B cell (primary cell): Measurements from ENCODE around the gene APP. TPM values are rescaled to one million over a fixed set of nuclear protein-coding genes. Genes with fewer than 3 reads are reported as not detected.

Source experiments
- ATAC-seq: fragments of 200-7000 bp; cut with Tn5 transposase; one replicate; pipeline ENCODE4 v1.10.0; 2021; ENCODE audit warnings: low read depth, mild to moderate bottlenecking, moderate number of reproducible peaks, moderate library complexity
- CTCF ChIA-PET: fragments of 350-600 bp; sonication (Branson Sonifier 250); formaldehyde crosslinking; loops from one replicate; lab custom pipeline; 2021; ENCODE audit warnings: antibody characterized with exemption, inconsistent platforms; lab: Charles Lee
- POLR2A ChIA-PET: fragments of 350-600 bp; sonication (Branson Sonifier 250); formaldehyde crosslinking; loops from one replicate; lab custom pipeline; 2021; ENCODE audit warnings: antibody characterized with exemption; lab: Charles Lee
- DNase-seq: peaks from one replicate; pipeline ENCODE4 v3.0.0; 2013
- H2AFZ ChIP-seq: 2 replicates; pipeline ENCODE4 v1.6.1; 2012; ENCODE audit warnings: mild to moderate bottlenecking, low read depth, low read length; ENCODE audit not compliant: insufficient read depth, poor library complexity, severe bottlenecking
- H3K27ac ChIP-seq, 2 donors: 1 replicate in 1 of 2; 2 replicates in 1 of 2; pipeline ENCODE4 v1.5.1; 2012 to 2013; ENCODE audit warnings: low read length in 2 of 2, mild to moderate bottlenecking in 2 of 2, moderate library complexity in 1 of 2
- H3K27me3 ChIP-seq, 4 experiments: fragments of 200-600 bp in 1 of 4; sonication (generic) in 1 of 4; replicated peaks in 1 of 4; 1 replicate in 2 of 4; 2 replicates in 2 of 4; pipeline versions ENCODE4 v1.6.1 to v1.7.0; 2013 to 2016; ENCODE audit warnings: low read length in 3 of 4, mild to moderate bottlenecking in 2 of 4, mixed read lengths in 1 of 4, moderate library complexity in 1 of 4; ENCODE audit not compliant: insufficient read depth in 4 of 4, control insufficient read depth in 3 of 4; ENCODE audit errors: control extremely low read depth in 1 of 4
- H3K36me3 ChIP-seq, 2 experiments: replicated peaks in 1 of 2; 1 replicate in 1 of 2; 2 replicates in 1 of 2; pipeline versions ENCODE4 v1.6.1 to v1.7.1; 2013; ENCODE audit warnings: low read length in 1 of 2; ENCODE audit not compliant: insufficient read depth in 2 of 2, control insufficient read depth in 1 of 2; ENCODE audit errors: control extremely low read depth in 1 of 2, extremely low read depth in 1 of 2
- H3K4me1 ChIP-seq, 2 donors: fragments of 200-600 bp in 1 of 2; sonication (generic) in 1 of 2; 1 replicate in 1 of 2; 2 replicates in 1 of 2; pipeline versions ENCODE4 v1.5.1 to v1.6.1; 2013 to 2017; ENCODE audit warnings: low read length in 2 of 2; ENCODE audit not compliant: control insufficient read depth in 2 of 2, insufficient read depth in 2 of 2
- H3K4me2 ChIP-seq: replicated peaks from 2 replicates; pipeline ENCODE3; 2012; ENCODE audit warnings: mild to moderate bottlenecking, low read depth, low read length; ENCODE audit not compliant: poor library complexity, severe bottlenecking
- H3K4me3 ChIP-seq, 5 experiments: fragments of 200-600 bp in 1 of 5; sonication (generic) in 1 of 5; 1 replicate in 3 of 5; 2 replicates in 2 of 5; pipeline versions ENCODE4 v1.5.1 to v1.7.0; 2011 to 2016; ENCODE audit warnings: low read length in 4 of 5, mild to moderate bottlenecking in 4 of 5, low read depth in 2 of 5, control low read depth in 1 of 5, moderate library complexity in 1 of 5; ENCODE audit not compliant: insufficient read depth in 1 of 5; ENCODE audit errors: control extremely low read depth in 1 of 5, extremely low read depth in 1 of 5
- H3K79me2 ChIP-seq: fragments of 200-600 bp; sonication (generic); one replicate; pipeline ENCODE4 v1.6.0; 2016; ENCODE audit warnings: low read length; ENCODE audit not compliant: control insufficient read depth, insufficient read depth
- H3K9ac ChIP-seq: fragments of 200-600 bp; sonication (generic); 2 replicates; pipeline ENCODE4 v1.6.1; 2017; ENCODE audit warnings: mild to moderate bottlenecking, low read length, moderate library complexity
- H3K9me3 ChIP-seq, 3 donors: one replicate each; pipeline versions ENCODE4 v1.6.1 to v1.7.1; 2013; ENCODE audit warnings: low read length in 2 of 3; ENCODE audit not compliant: control insufficient read depth in 2 of 3, insufficient read depth in 1 of 3; ENCODE audit errors: control extremely low read depth in 1 of 3
- H4K20me1 ChIP-seq: 2 replicates; pipeline ENCODE4 v1.6.0; 2012; ENCODE audit warnings: mild to moderate bottlenecking, low read length; ENCODE audit not compliant: insufficient read depth, control insufficient read depth, poor library complexity, severe bottlenecking
- H3K27ac Mint-ChIP-seq: one replicate; pipeline ENCODE4 v1.8.0; 2021; ENCODE audit warnings: mixed read lengths
- H3K27me3 Mint-ChIP-seq: one replicate; pipeline ENCODE4 v1.8.0; 2021; ENCODE audit warnings: mixed read lengths
- H3K4me1 Mint-ChIP-seq: one replicate; pipeline ENCODE4 v1.8.0; 2021; ENCODE audit warnings: mixed read lengths
- H3K4me3 Mint-ChIP-seq: one replicate; pipeline ENCODE4 v1.8.0; 2021; ENCODE audit warnings: mixed read lengths
- H3K9me3 Mint-ChIP-seq: one replicate; pipeline ENCODE4 v1.8.0; 2022; ENCODE audit warnings: mixed read lengths; ENCODE audit not compliant: insufficient read depth
- CTCF ChIP-seq: fragments of 200-600 bp; IDR thresholded peaks from one replicate; pipeline ENCODE4 v1.8.0; 2022; ENCODE audit warnings: antibody characterized with exemption, mild to moderate bottlenecking
- EZH2 ChIP-seq: IDR thresholded peaks from 2 replicates; pipeline ENCODE4 v1.6.1; 2012; ENCODE audit warnings: borderline replicate concordance, low read depth, mild to moderate bottlenecking, moderate library complexity, low read length; ENCODE audit not compliant: insufficient read depth, poor library complexity, severe bottlenecking
- WGBS: methylation state at CpG from one replicate; pipeline ENCODE4 v1.1.5; 2013; ENCODE audit warnings: missing lambda C conversion rate; ENCODE audit not compliant: insufficient coverage; 5-methylcytosine and 5-hydroxymethylcytosine counted together
- intact Hi-C: fragments of 100-400 bp; cut with micrococcal nuclease; formaldehyde crosslinking; loops from one replicate; pipeline ENCODE4 v1.10.0; 2022
- polyA plus RNA-seq: library from polyadenylated mRNA; depleted of rRNA; stranded (reverse); fragments of >200 nt; gene quantifications from 2 replicates; pipeline ENCODE4 v1.2.3, GENCODE V29; 2012
- total RNA-seq, 2 donors: library from RNA; stranded (reverse); fragments of 120-200 nt in 1 of 2; gene quantifications; 1 replicate in 1 of 2; 2 replicates in 1 of 2; pipeline versions ENCODE4 v1.2.3 to v1.2.4, GENCODE V29; 2013 to 2022

Gene APP
- total and polyA plus RNA-seq, 2 donors (not counting 1 experiment from before 2014, with no cell fraction given) = 28.3 to 34.7 TPM

GRCh38 chr21:26117324-26117971 is 53.1 kb downstream of the APP start:
- CTCF ChIA-PET = no interaction called here

More at GRCh38 chr21:26117324-26117971, 53.1 kb downstream of the APP start:
- POLR2A ChIA-PET = no interaction called here
- Histone ChIP-seq H3K4me2 (no peak overlapping the region), H3K27ac (no peak overlapping the region), H3K9me3 (no peaks in the 10 kb centered on the region), H3K9ac (no peak overlapping the region), H3K4me1 (peaks cover 19 to 29% of the 10 kb centered on the region in 2 donors), H2AFZ (no peak overlapping the region), H4K20me1 (no peaks in the 10 kb centered on the region), H3K36me3 (no peaks in the 10 kb centered on the region), H3K79me2 (peaks cover 13% of the 10 kb centered on the region), H3K27me3 (no peaks in the 10 kb centered on the region), H3K4me3 (no peak overlapping the region)
- intact Hi-C loops = no loop called here
- Mint-ChIP-seq H3K4me3 (no peak overlapping the region), H3K4me1 (peaks cover 28% of the 10 kb centered on the region), H3K27me3 (no peaks in the 10 kb centered on the region), H3K27ac (no peak overlapping the region), H3K9me3 (no peaks in the 10 kb centered on the region)
- DNase-seq (no peak), ATAC-seq (no peak)
- 98% methylated on average over 4 of the region's 5 CpGs for WGBS
- TF ChIP-seq CTCF = no peak
- TF ChIP-seq EZH2 = no peak
